ENCODE measurements around the gene ATXN7L1. TPM values are rescaled to one million over a fixed set of nuclear protein-coding genes. Genes with fewer than 3 reads are reported as not detected.
A peak's percentile ranks its signal among the peaks of the same experiment; 100 is the strongest.

Gene ATXN7L1
- total RNA-seq, 1 donor from 2014 or later = 6.7 TPM

GRCh38 chr7:105773030-105773460, 103.4 kb downstream of the ATXN7L1 start:
- no peak for ATAC-seq

GRCh38 chr7:105769901-105770628, 106.3 kb downstream of the ATXN7L1 start:
- ATAC-seq = no peak
- intact Hi-C loops (cut with DNase I) = loop anchor here (10.0 kb wide), 1 partner anchor 395 kb away; no protein-coding TSS in a partner anchor
- no peak for DNase-seq (ENCODE audit: missing footprints)

More at GRCh38 chr7:105773030-105773460, 103.4 kb downstream of the ATXN7L1 start:
- DNase-seq (ENCODE audit: missing footprints) = no peak
- intact Hi-C loops (cut with DNase I) = no loop called here

GRCh38 chr7:105768898-105769507, 107.4 kb downstream of the ATXN7L1 start:
- DNase-seq (ENCODE audit: missing footprints) (no peak), ATAC-seq (no peak)
- intact Hi-C loops (cut with DNase I) = loop anchor here (10.0 kb wide), 1 partner anchor 396 kb away; no protein-coding TSS in a partner anchor

GRCh38 chr7:105768117-105768516, 108.3 kb downstream of the ATXN7L1 start:
- no peak for ATAC-seq
- intact Hi-C loops (cut with DNase I) = loop anchor here (10.0 kb wide), 1 partner anchor 397 kb away; no protein-coding TSS in a partner anchor
- no peak for DNase-seq (ENCODE audit: missing footprints)

GRCh38 chr7:105766421-105767073, 109.9 kb downstream of the ATXN7L1 start:
- DNase-seq (ENCODE audit: missing footprints) (no peak), ATAC-seq (no peak)
- intact Hi-C loops (cut with DNase I) = loop anchor here (10.0 kb wide), 1 partner anchor 398 kb away; no protein-coding TSS in a partner anchor

GRCh38 chr7:105765846-105766245, 110.6 kb downstream of the ATXN7L1 start:
- ATAC-seq = no peak
- DNase-seq (ENCODE audit: missing footprints) = no peak
- intact Hi-C loops (cut with DNase I) = loop anchor here (10.0 kb wide), 1 partner anchor 399 kb away; no protein-coding TSS in a partner anchor

GRCh38 chr7:105764506-105764905, 111.9 kb downstream of the ATXN7L1 start:
- ATAC-seq = no peak

GRCh38 chr7:105760551-105761447, 115.6 kb downstream of the ATXN7L1 start:
- DNase-seq (ENCODE audit: missing footprints) = no peak
- ATAC-seq = no peak
- intact Hi-C loops (cut with DNase I) = loop anchor here (1.0 to 10.0 kb wide), 4 partner anchors 117 to 404 kb away; partner anchors contain the start of gene ATXN7L1

More at GRCh38 chr7:105764506-105764905, 111.9 kb downstream of the ATXN7L1 start:
- DNase-seq (ENCODE audit: missing footprints) = no peak
- intact Hi-C loops (cut with DNase I) = loop anchor here (5.0 to 10.0 kb wide), 2 partner anchors 113 to 400 kb away; partner anchors contain the start of gene ATXN7L1

- intact Hi-C loops (cut with DNase I) = loop anchor here (2.0 to 10.0 kb wide), 4 partner anchors 105 to 405 kb away; partner anchors contain the start of gene ATXN7L1
- DNase-seq (ENCODE audit: missing footprints) = no peak
- ATAC-seq = peak; percentile 48
Measured at GRCh38 chr7:105759670-105760550, 116.5 kb downstream of the ATXN7L1 start.

GRCh38 chr7:105756367-105756766, 120.0 kb downstream of the ATXN7L1 start:
- intact Hi-C loops (cut with DNase I) = loop anchor here (10.0 kb wide), 1 partner anchor 102 kb away; no protein-coding TSS in a partner anchor
- DNase-seq (ENCODE audit: missing footprints) = no peak
- ATAC-seq = no peak

GRCh38 chr7:105752671-105753275, 123.6 kb downstream of the ATXN7L1 start:
- ATAC-seq (no peak), DNase-seq (ENCODE audit: missing footprints) (no peak)
- intact Hi-C loops (cut with DNase I) = loop anchor here (10.0 kb wide), 1 partner anchor 98 kb away; no protein-coding TSS in a partner anchor

- intact Hi-C loops (cut with DNase I) = loop anchor here (10.0 kb wide), 1 partner anchor 96 kb away; no protein-coding TSS in a partner anchor
- no peak for DNase-seq (ENCODE audit: missing footprints)
- no peak for ATAC-seq
Measured at GRCh38 chr7:105751054-105751453, 125.3 kb downstream of the ATXN7L1 start.

GRCh38 chr7:105748701-105749100, 127.7 kb downstream of the ATXN7L1 start:
- DNase-seq (ENCODE audit: missing footprints) (no peak), ATAC-seq (no peak)
- intact Hi-C loops (cut with DNase I) = no loop called here

- no peak for DNase-seq (ENCODE audit: missing footprints)
- intact Hi-C loops (cut with DNase I) = no loop called here
- ATAC-seq = no peak
Measured at GRCh38 chr7:105745681-105746330, 130.6 kb downstream of the ATXN7L1 start.

- ATAC-seq (no peak), DNase-seq (ENCODE audit: missing footprints) (no peak)
- intact Hi-C loops (cut with DNase I) = no loop called here
Measured at GRCh38 chr7:105744258-105744657, 132.1 kb downstream of the ATXN7L1 start.

Measured in Right ventricle myocardium inferior (tissue), 1 donor.